Thoracic aorta (tissue), 2 donors: ENCODE results near the gene DLG1. TPM values are rescaled to one million over a fixed set of nuclear protein-coding genes. Genes with fewer than 3 reads are reported as not detected.
"Not testable (repeated sequence)": the region's sequence is repeated elsewhere in the genome, so short reads cannot be mapped to it uniquely, and the experiment has no call there.

Experiments
- ATAC-seq: fragments of 150-250 bp; one replicate; pipeline ENCODE4 v1.8.0; 2017; ENCODE audit warnings: low read depth; ENCODE audit not compliant: insufficient number of reproducible peaks, low FRiP score
- DNase-seq: peaks from one replicate; pipeline ENCODE4 v3.0.0-alpha.2; 2020; ENCODE audit warnings: low spot score
- H3K27ac ChIP-seq, 2 donors: fragments of 200-600 bp; sonication (generic); 1 replicate in 1 of 2; 2 replicates in 1 of 2; pipeline ENCODE4 v1.5.1; 2016; ENCODE audit warnings: mild to moderate bottlenecking in 2 of 2, moderate library complexity in 2 of 2
- H3K27me3 ChIP-seq: fragments of 200-600 bp; sonication (generic); replicated peaks from 2 replicates; pipeline ENCODE4 v1.6.0; 2016; ENCODE audit warnings: mild to moderate bottlenecking; ENCODE audit not compliant: insufficient read depth
- H3K36me3 ChIP-seq: fragments of 200-600 bp; sonication (generic); one replicate; pipeline ENCODE4 v1.5.1; 2016
- H3K4me1 ChIP-seq, 2 donors: fragments of 200-600 bp; sonication (generic); 1 replicate in 1 of 2; 2 replicates in 1 of 2; pipeline versions ENCODE4 v1.5.1 to v1.6.0; 2016; ENCODE audit warnings: low read depth in 2 of 2, mild to moderate bottlenecking in 1 of 2; ENCODE audit not compliant: control insufficient read depth in 1 of 2
- H3K4me3 ChIP-seq: fragments of 200-600 bp; sonication (generic); 2 replicates; pipeline ENCODE4 v1.5.1; 2016; ENCODE audit warnings: mild to moderate bottlenecking
- H3K9me3 ChIP-seq: fragments of 200-600 bp; sonication (generic); 2 replicates; pipeline ENCODE4 v1.5.1; 2016
- total RNA-seq, 2 donors: library from RNA; depleted of rRNA; stranded (reverse); fragments of >200 nt; gene quantifications; one replicate each; pipeline versions ENCODE4 v1.1.0 to v1.2.3, GENCODE V29; 2016
- TF ChIP-seq, protein P1 (sequence below): fragments of 200-600 bp; sonication (generic); IDR thresholded peaks from one replicate; pipeline ENCODE4 v1.5.1; 2019; ENCODE audit warnings: antibody characterized with exemption

DLG1 gene
- total RNA-seq, 2 donors from 2014 or later = 46.4 to 67.8 TPM

DNA sequence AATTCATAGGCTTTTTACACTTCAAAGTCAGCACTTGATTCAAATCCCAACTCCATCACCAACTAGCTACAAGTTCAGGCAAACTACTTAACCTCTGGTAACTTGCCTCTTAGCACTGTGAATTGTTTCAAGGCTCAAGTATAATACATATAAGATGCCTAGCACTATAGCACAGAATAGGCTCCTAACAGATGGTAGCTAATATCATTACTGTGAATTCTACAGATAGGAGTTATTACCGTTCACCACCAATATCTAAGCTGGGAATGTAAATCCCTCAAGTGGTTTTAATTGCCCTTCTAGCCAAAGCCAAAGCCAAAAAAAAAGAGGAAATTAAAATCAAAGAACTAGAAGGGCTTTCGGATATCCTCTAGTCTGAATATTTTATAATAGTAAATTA lies 15.4 kb downstream of the DLG1 start:
- H3K27ac ChIP-seq = no peak overlapping the region
- H3K9me3 ChIP-seq = no peaks in the 10 kb centered on the region
- TF ChIP-seq, protein P1, sequence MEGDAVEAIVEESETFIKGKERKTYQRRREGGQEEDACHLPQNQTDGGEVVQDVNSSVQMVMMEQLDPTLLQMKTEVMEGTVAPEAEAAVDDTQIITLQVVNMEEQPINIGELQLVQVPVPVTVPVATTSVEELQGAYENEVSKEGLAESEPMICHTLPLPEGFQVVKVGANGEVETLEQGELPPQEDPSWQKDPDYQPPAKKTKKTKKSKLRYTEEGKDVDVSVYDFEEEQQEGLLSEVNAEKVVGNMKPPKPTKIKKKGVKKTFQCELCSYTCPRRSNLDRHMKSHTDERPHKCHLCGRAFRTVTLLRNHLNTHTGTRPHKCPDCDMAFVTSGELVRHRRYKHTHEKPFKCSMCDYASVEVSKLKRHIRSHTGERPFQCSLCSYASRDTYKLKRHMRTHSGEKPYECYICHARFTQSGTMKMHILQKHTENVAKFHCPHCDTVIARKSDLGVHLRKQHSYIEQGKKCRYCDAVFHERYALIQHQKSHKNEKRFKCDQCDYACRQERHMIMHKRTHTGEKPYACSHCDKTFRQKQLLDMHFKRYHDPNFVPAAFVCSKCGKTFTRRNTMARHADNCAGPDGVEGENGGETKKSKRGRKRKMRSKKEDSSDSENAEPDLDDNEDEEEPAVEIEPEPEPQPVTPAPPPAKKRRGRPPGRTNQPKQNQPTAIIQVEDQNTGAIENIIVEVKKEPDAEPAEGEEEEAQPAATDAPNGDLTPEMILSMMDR = no peak
- DNase-seq (no peak), ATAC-seq (no peak)
- no peak overlapping the region for H3K4me3 ChIP-seq
- H3K27me3 ChIP-seq = no peaks in the 10 kb centered on the region
- peaks cover 8% of the 10 kb centered on the region for H3K36me3 ChIP-seq
- no peaks in the 10 kb centered on the region for H3K4me1 ChIP-seq

DNA sequence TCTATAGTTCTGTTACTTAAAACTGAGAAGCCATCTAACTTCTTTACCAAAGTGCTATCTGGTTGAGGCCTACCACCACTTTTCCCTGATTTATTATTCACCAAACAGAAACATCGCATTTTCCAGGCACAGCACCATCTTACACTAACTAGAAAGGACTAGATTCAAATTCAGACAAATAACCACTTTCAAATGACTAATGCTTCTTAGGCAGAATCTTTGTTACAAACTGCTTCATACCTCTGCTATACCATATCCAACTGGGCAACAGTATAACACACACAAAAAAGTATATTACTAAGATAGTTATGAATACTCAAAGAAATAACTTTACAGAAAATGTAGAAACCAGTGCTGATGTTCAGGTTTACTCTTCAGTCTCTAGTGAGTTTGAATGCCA lies 16.6 kb downstream of the DLG1 start:
- no peak for DNase-seq
- no peak for ATAC-seq
- H3K4me3 ChIP-seq = no peak overlapping the region
- TF ChIP-seq, protein P1 = no peak
- H3K27me3 ChIP-seq = no peaks in the 10 kb centered on the region
- H3K36me3 ChIP-seq = peaks cover 8% of the 10 kb centered on the region
- no peaks in the 10 kb centered on the region for H3K4me1 ChIP-seq
- H3K9me3 ChIP-seq = no peaks in the 10 kb centered on the region
- H3K27ac ChIP-seq = no peak overlapping the region

DNA sequence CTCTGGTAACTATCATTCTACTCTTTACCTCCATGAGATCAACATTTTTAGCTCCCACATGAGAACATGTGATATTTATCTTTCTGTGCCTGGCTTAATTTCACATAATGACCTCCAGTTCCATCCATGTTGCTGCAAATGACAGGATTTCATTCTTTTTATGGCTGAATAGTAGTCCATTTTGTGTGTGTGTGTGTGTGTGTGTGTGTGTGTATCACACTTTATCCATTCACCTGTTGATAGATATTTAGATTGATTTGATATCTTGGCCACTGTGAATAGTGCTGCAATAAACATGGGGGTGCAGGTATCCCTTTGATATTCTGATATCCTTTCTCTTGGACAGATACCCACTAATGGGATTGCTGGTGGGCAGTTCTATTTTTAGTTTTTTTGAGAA lies 18.3 kb downstream of the DLG1 start:
- Histone ChIP-seq H3K27ac (no peak overlapping the region), H3K9me3 (no peaks in the 10 kb centered on the region), H3K36me3 (peaks cover 8% of the 10 kb centered on the region), H3K4me3 (no peak overlapping the region), H3K27me3 (no peaks in the 10 kb centered on the region), H3K4me1 (no peaks in the 10 kb centered on the region)
- no peak for ATAC-seq
- TF ChIP-seq, protein P1 = no peak
- no peak for DNase-seq

DNA sequence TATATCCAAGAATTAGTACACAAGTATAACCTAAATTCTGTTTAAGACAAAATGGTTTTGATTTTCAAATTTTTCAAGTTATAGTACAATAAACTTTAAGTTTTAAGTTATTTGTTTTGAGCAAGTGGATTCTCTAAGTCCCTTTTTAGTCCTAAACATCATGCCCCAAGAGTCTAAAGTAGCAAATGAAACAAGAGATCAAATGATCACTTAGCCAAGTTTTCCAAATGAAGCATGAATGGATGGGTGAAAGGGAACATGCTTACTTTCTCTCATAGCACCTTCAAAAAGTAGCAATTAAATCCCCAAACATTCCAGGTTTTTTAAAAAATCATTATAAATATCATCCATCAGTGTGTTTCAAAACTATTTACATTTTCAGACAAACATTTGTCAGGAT lies 19.5 kb downstream of the DLG1 start:
- Histone ChIP-seq H3K27ac (no peak overlapping the region), H3K27me3 (no peaks in the 10 kb centered on the region), H3K9me3 (no peaks in the 10 kb centered on the region), H3K4me3 (no peak overlapping the region), H3K4me1 (no peaks in the 10 kb centered on the region), H3K36me3 (peaks cover 8% of the 10 kb centered on the region)
- DNase-seq = no peak
- no peak for ATAC-seq
- TF ChIP-seq, protein P1 = no peak

DNA sequence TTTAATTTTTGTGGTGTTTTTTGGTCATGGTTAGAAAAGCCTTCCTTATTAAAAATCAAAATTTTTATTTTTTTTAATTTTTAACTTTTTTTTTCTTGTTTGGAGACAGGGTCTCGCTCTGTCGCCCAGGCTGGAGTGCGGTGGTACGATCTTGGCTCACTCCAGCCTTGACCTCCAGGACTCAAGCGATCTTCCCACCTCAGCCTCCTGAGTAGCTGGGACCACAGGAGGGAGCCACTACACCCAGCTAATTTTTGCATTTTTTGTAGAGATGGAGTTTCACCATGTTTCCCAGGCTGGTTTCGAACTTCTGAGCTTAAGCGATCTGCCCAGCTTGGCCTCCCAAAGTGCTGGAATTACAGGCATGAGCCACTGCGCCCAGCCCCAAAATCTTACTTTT lies 21.6 kb downstream of the DLG1 start:
- not testable (repeated sequence) for H3K4me1 ChIP-seq, H3K9me3 ChIP-seq

DNA sequence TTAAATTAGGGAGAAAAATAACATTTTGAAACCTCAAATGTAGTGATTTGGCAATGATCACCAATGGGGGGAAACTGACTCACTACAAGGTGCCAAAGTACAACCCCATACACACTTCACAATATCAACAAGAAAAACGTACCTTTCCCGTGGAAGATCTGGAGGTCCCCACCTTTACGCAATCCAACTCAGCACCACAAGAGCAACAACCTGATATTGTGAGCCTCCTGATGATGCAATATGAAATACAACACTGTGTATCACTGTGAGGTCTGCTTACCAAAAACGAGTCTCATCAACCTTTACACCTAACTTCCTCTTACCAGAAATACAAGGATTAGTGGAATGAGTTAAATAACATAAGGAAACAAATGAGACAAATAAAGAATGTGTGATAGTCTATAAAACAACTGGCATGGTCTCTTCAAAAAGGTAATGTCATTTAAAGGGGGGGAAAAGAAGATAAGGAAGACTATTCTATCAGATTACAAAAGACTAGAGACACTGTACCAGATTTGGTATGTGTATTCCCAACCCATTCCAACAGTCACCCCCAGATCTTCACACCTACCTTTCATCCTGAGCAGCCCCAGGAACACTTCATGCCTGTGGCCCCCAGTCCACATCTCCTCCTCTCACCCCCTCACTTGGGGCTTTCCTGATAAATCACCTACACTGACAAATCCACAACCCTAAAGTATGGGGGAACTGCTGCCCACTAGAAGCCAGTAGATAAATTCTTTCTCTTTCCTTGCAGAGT lies 27.7 kb downstream of the DLG1 start:
- ATAC-seq (no peak), DNase-seq (no peak)
- TF ChIP-seq, protein P1 = no peak
- no peaks in the 10 kb centered on the region for H3K27me3 ChIP-seq
- H3K36me3 ChIP-seq = no peaks in the 10 kb centered on the region
- H3K4me3 ChIP-seq = no peak overlapping the region
- H3K4me1 ChIP-seq = peaks cover 4 to 6% of the 10 kb centered on the region in 2 donors
- H3K27ac ChIP-seq = no peak overlapping the region
- H3K9me3 ChIP-seq = no peaks in the 10 kb centered on the region

More for the DNA sequence above, 21.6 kb downstream of the DLG1 start:
- not testable (repeated sequence) for H3K4me3 ChIP-seq, H3K27ac ChIP-seq, ATAC-seq, H3K27me3 ChIP-seq, H3K36me3 ChIP-seq, DNase-seq
